NCI-H345 treated with DMSO at 0.1 percent for 48 hours (cell line): ENCODE data around the gene SGCE.
"Not testable (repeated sequence)": the region's sequence is repeated elsewhere in the genome, so short reads cannot be mapped to it uniquely, and the experiment has no call there.

ENCODE experiments used
- DNase-seq: peaks from one replicate; lab custom pipeline; 2025; ENCODE audit not compliant: unreplicated experiment; lab: John Stamatoyannopoulos, UW

The SGCE gene, protein sequence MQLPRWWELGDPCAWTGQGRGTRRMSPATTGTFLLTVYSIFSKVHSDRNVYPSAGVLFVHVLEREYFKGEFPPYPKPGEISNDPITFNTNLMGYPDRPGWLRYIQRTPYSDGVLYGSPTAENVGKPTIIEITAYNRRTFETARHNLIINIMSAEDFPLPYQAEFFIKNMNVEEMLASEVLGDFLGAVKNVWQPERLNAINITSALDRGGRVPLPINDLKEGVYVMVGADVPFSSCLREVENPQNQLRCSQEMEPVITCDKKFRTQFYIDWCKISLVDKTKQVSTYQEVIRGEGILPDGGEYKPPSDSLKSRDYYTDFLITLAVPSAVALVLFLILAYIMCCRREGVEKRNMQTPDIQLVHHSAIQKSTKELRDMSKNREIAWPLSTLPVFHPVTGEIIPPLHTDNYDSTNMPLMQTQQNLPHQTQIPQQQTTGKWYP

DNA sequence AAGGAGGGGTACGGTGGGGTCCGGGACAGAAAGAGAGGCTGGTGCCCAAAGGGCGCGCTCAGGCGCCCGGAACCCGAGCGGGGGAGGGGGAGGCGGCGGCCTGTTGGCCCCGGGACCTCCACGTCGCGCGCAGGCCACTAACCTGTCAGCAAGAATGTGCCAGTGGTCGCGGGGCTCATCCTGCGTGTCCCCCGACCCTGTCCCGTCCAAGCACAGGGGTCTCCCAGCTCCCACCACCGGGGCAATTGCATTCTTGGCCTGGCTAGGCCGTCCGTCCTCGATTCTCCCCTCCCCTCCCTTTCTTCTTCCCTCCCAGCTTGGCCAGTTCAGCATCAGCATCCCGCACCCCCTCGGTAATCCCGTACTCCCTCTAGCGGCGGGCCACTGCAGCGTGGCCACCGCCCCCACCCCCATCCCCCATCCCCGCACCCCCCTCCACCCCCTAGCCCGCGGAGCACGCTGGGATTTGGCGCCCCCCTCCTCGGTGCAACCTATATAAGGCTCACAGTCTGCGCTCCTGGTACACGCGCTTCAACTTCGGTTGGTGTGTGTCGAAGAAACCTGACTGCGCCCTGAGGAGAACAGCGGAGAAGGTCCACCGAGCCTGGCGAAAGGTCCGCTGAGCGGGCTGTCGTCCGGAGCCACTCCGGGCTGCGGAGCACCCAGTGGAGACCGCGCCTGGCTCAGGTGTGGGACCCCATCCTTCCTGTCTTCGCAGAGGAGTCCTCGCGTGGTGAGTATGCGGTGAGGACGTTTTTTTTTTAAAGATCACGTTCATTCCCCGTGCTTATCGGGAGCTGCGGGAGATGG lies at the start of gene SGCE:
Gene SGCE (minus strand): TSS at position 286 of the 810 bp plus-strand sequence. CDS start 35 bp downstream, at position 251.
- DNase-seq = peak; percentile 43

GRCh38 chr7:94705155-94706021 lies 49.5 kb upstream of the SGCE start:
- DNase-seq = not testable (repeated sequence)

DNA sequence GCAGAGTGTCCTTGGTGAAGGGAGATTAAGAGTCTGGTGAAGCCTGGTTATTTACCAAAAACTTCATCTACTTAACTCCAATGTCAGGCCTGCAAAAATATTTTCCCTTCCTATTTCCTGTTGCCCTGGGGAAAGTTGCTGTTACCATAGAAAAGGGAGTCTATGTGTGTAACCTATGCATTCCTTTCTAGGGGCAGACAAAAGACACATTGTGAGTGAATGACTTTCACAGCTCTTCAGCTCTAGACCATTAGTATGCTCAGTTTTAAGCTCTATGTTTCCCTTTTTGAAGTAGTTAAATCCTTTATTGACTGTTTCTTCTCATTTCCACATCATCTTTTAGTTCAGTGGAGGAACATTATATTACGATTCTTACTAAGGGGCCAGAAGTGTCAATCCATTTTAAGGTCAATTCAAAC lies 45.6 kb upstream of the SGCE start:
- no peak for DNase-seq

GRCh38 chr7:94700926-94701554 lies 45.1 kb upstream of the SGCE start:
- no peak for DNase-seq

- DNase-seq = no peak
Measured at GRCh38 chr7:94698275-94698674, 42.3 kb upstream of the SGCE start.

GRCh38 chr7:94697035-94697974 lies 41.4 kb upstream of the SGCE start:
- DNase-seq = no peak

DNA sequence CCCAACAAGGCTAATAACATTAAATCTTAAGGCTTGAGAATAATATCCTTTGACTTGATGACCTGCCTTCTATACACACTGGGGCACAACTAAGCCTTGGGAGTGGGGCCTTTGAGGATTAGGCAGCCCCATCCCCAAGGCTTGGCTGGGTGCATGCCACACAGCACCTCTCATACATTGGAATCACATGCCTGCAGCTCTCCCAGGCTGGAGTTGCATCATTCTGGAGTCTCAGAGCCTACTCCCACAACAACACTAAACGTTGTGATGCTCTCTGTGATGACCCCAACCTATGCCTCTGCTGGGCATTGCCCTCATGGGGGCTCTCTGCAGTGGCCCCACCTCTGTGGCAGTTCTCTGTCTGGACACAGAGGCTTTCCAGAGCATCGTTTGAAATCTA lies 31.9 kb upstream of the SGCE start:
- no peak for DNase-seq

- DNase-seq = no peak
Measured at GRCh38 chr7:94687076-94687475, 31.1 kb upstream of the SGCE start.

GRCh38 chr7:94683066-94683465 lies 27.1 kb upstream of the SGCE start:
- no peak for DNase-seq

DNA sequence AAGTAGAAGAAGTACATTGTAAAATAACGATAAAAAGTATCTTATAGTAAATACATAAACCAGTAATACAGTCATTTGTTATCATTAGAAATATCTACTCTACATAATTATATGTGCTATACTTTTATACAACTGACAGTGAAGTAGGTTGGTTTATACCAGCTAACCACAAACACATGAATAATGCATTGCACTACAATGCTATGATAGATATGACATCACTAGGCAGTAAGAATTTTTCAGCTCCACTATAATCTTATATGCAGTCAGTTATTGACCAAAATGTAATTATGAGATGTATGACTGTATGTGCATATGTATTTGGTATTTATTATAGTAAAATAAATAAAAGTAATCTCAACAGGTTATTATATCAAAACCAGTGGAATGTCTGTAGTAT lies 23.4 kb upstream of the SGCE start:
- no peak for DNase-seq

DNA sequence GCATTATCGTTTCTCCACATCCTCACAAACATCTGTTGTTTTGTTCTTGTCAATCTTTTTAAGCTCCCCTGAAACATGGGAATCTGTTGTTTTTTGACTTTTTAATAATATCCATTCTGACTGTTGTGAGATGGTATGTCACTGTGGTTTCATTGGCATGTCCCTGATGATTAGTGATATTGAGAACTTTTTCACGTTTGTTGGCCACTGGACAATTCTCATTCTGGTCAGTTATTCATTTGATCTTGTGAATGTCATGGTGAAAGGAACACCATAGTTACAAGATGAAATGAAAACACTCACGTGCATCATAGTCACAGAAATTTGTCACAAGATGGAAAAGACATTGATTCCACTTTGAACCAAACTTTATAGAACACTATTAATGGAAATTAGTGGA lies 20.5 kb upstream of the SGCE start:
- no peak for DNase-seq

DNA sequence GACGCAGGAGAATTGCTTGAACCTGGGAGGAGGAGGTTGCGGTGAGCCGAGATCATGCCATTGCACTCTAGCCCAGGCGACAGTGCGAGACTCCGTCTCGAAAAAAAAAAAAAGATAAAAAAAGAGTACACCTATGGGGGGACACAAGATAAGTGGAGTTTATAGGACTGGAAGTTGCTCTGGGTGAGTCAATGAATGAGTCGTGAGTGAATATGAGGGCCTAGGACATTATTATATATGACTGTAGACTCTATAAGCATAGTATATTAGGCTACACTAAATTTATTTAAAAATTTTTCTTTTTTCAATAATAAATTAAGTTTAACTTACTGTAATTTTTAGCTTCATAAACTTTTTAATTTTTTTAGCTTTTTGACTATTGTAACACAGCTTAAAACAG lies 19.4 kb upstream of the SGCE start:
- no peak for DNase-seq

DNA sequence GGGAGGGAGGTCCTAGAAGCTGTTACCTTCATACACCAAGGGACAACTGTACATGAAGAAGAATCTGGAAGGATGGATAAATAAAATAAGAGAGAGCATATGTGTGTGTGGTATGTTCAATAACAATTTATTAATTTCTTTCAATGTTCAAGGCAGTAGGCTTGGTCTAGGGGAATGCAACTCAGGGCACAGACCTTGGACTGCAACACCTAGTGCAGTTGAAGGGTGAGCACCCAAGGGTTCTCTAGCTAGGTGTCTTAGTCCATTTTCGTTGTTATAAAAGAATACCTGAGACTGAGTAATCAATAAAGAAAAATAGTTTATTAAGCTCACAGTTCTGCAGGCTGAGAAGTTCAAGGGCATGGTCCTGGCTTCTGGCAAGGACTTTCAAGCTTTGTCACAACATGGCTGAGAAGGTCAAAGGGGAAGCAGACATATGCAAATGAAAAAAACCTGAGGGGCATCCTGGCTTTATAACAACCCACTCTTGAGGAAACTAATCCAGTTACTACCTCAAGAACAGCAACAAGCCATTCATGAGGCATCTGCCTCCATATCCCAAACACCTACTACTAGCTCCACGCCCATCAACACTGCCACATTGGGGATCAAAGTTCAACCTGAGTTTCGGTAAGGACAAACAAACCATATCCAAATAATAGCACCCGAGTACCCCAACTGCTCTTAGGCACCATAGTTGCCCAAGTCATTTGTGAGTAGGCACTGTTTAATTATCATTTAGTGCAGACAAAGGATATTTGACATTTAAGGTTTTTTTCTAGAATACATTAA lies 15.7 kb upstream of the SGCE start:
- DNase-seq = no peak

- no peak for DNase-seq
Measured at GRCh38 chr7:94669773-94670495, 14.0 kb upstream of the SGCE start.

DNA sequence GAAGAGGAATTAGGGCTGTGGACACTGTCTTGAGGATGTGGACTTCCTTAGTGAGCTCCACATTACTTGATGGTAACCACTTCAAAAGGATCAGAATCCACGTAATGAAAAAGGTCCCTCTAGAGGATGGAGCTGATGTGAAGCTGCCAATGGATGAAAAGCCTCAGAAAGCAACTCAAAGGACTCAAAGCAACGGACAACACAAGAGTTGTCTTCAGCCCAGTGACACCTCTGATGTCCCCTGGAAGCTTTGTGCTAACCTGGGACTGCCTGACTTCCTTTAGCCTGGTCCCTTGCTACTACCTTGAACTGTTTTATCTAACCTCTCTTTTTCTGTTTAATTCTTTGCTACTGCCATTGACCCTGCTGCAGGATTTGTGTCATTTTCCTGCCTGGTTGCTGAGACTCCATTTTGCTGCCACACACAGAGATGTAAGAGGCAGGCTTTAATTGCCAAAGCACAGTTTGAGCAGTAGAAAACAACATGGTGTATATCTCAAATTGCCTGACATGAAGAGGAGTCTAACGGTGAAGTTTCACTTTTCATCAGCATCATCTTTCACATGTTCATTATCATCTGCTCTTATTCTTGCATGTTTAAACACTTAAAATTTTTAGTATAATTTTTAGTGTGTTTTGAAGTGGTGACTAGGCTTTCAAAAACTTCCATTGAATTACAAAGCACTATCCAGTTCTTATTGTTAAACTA lies 11.1 kb upstream of the SGCE start:
- DNase-seq = no peak

DNA sequence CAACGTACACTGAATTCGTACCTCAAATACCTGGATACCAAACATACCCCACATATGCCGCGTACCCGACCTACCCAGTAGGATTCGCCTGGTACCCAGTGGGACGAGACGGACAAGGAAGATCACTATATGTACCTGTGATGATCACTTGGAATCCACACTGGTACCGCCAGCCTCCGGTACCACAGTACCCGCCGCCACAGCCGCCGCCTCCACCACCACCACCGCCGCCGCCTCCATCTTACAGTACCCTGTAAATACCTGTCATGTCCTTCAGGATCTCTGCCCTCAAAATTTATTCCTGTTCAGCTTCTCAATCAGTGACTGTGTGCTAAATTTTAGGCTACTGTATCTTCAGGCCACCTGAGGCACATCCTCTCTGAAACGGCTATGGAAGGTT lies 9.5 kb upstream of the SGCE start:
- no peak for DNase-seq

DNA sequence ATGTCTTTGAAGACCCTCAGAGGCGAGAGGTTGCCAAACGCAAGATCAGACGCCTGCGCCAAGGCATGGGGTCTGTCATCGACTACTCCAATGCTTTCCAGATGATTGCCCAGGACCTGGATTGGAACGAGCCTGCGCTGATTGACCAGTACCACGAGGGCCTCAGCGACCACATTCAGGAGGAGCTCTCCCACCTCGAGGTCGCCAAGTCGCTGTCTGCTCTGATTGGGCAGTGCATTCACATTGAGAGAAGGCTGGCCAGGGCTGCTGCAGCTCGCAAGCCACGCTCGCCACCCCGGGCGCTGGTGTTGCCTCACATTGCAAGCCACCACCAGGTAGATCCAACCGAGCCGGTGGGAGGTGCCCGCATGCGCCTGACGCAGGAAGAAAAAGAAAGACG lies 8.1 kb upstream of the SGCE start:
- DNase-seq = no peak

DNA sequence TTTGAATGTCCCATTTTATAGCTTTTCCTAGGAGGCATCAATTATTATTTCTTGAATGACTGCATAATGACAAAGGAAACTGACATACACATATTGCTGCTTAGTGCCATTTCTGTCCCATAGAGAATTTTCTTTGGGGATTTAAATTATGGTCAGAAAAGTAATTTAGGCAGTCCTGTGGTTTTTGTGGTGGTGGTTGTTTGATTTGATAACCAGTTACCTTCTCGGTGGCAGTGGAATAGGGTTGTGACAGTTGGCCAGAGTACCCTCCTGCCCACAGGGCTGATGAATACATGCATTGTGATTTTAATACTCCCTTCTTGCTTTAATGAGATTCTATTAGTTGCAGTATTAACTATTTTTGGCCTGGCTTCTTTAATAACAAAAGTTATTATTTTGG lies 6.6 kb upstream of the SGCE start:
- DNase-seq = no peak
